Lung microvascular endothelial cell (primary cell): Measurements from ENCODE around the gene CEP350. TPM values are rescaled to one million over a fixed set of nuclear protein-coding genes. Genes with fewer than 3 reads are reported as not detected.

ENCODE experiments used
- DNase-seq, 2 donors: peaks; one replicate each; pipeline versions ENCODE4 v3.0.0 to v3.0.0-alpha.2; 2010; ENCODE audit warnings: low read depth in 2 of 2
- total RNA-seq: library from RNA; depleted of rRNA; stranded (reverse); fragments of >200 nt; gene quantifications from 2 replicates; pipeline ENCODE4 v1.2.1, GENCODE V29; 2014

Gene CEP350
- total RNA-seq, 1 donor from 2014 or later = 46.6 TPM

GRCh38 chr1:180156201-180156600 is 201.6 kb downstream of the CEP350 start:
- no peak for DNase-seq

- DNase-seq = peak in 1 of 2 donors; percentile 31
Measured at GRCh38 chr1:180156631-180157091, 202.1 kb downstream of the CEP350 start.

DNA sequence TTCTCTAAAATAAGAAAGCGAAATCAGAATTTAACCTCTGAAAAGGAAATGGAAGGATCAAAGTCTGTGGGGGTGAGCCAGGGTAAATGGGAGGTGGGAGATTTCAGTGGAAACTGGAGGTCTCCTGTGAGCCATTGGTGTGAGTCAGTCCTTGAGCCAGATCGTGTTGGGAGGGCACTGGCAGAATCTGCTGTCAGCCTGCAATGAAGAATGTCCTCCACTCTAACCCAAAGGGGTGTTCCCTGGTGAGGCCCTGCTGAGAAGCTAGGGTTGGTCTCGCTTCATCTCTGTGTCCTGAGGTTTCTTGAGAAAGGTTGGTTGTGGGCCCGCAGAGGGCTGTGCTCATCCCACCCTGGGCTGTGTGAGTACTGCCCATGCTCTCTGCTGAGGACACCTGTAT is 202.5 kb downstream of the CEP350 start:
- peak in 1 of 2 donors; percentile 50 for DNase-seq

GRCh38 chr1:180157576-180158057 is 203.0 kb downstream of the CEP350 start:
- peak in 1 of 2 donors; percentile 67 for DNase-seq

GRCh38 chr1:180158149-180159147 is 203.8 kb downstream of the CEP350 start:
- peak in 1 of 2 donors; percentile 61 for DNase-seq

GRCh38 chr1:180160357-180160756 is 205.7 kb downstream of the CEP350 start:
- DNase-seq = no peak

GRCh38 chr1:180163041-180163440 is 208.4 kb downstream of the CEP350 start:
- DNase-seq = no peak

Other genes starting within 250 kb of the CEP350 start
- gene FAM163A, start 211.5 kb upstream of the CEP350 start, total RNA-seq = under 0.01 and 0.22 TPM in 2 replicates
- 50.8 and 87.1 TPM in 2 replicates for gene TOR1AIP2, start 77.0 kb upstream of the CEP350 start, total RNA-seq
- 14.4 and 22.6 TPM in 2 replicates for gene TOR1AIP1, start 72.5 kb upstream of the CEP350 start, total RNA-seq
- 36.8 and 51.2 TPM in 2 replicates for gene QSOX1, start 200.1 kb downstream of the CEP350 start, total RNA-seq